Gastroesophageal sphincter (tissue), 3 donors: ENCODE data around the gene RAX.

Source experiments
- POLR2A ChIP-seq, 2 donors: fragments of 450-650 bp; IDR thresholded peaks; one replicate each; pipeline ENCODE4 v1.6.1; 2017; ENCODE audit warnings: antibody characterized with exemption in 2 of 2, mild to moderate bottlenecking in 2 of 2, moderate library complexity in 1 of 2
- TF ChIP-seq, protein P1 (sequence below), 4 experiments: fragments of 200-600 bp in 2 of 4; fragments of 450-650 bp in 2 of 4; sonication (generic) in 1 of 4; IDR thresholded peaks; one replicate each; pipeline ENCODE4 v1.5.1; 2017 to 2019; ENCODE audit warnings: antibody characterized with exemption in 4 of 4, mild to moderate bottlenecking in 2 of 4, moderate library complexity in 2 of 4

DNA sequence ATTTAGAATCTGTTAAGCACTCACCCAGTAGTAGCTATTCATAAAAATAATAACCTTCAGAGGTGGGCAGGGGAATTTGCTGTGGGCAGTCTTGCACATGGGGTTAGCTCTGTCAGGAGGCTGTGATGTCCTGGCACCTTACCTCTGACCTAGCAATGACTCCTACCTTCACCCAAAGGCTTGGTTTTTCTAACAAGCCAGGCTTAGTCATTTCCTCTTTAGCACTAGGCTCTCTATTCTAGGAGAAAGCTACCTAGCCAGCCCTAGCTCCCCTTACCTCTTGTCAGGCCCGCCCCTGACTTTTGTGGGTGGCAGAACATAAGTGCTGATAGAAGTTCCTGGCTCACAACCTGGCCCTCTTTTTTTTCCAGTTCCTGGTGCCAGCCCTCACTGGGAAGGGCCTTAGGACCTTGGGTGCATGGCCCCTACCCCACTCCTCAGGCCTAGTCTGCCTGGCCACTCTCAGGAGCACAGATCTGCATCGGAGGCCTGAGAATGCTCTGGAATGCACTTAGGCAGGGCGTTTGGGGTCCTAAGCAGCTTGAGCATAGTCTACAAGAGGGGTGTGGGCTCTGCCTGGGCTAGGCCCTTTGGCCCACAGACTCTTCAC is 27.5 kb upstream of the RAX start:
- TF ChIP-seq POLR2A (IDR thresholded peaks at IDR 0.05), result no peak
- TF ChIP-seq, protein P1, sequence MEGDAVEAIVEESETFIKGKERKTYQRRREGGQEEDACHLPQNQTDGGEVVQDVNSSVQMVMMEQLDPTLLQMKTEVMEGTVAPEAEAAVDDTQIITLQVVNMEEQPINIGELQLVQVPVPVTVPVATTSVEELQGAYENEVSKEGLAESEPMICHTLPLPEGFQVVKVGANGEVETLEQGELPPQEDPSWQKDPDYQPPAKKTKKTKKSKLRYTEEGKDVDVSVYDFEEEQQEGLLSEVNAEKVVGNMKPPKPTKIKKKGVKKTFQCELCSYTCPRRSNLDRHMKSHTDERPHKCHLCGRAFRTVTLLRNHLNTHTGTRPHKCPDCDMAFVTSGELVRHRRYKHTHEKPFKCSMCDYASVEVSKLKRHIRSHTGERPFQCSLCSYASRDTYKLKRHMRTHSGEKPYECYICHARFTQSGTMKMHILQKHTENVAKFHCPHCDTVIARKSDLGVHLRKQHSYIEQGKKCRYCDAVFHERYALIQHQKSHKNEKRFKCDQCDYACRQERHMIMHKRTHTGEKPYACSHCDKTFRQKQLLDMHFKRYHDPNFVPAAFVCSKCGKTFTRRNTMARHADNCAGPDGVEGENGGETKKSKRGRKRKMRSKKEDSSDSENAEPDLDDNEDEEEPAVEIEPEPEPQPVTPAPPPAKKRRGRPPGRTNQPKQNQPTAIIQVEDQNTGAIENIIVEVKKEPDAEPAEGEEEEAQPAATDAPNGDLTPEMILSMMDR (IDR thresholded peaks at IDR 0.05), result no peak
